Large intestine (tissue), 3 donors: ENCODE results near the gene KTI12. TPM values are rescaled to one million over a fixed set of nuclear protein-coding genes. Genes with fewer than 3 reads are reported as not detected.
"Not testable (repeated sequence)": the region's sequence is repeated elsewhere in the genome, so short reads cannot be mapped to it uniquely, and the experiment has no call there.

Experiments
- DNase-seq, 2 donors: peaks; one replicate each; pipeline versions ENCODE4 v3.0.0 to v3.0.0-alpha.2; 2013
- H3K27ac ChIP-seq: one replicate; pipeline ENCODE4 v1.5.1; 2013; ENCODE audit warnings: low read length
- H3K27me3 ChIP-seq: 2 replicates; pipeline ENCODE4 v1.6.1; 2013; ENCODE audit warnings: low read length; ENCODE audit not compliant: control insufficient read depth, insufficient read depth
- H3K36me3 ChIP-seq: 2 replicates; pipeline ENCODE4 v1.6.1; 2013; ENCODE audit warnings: low read length; ENCODE audit not compliant: control insufficient read depth, insufficient read depth
- H3K4me1 ChIP-seq: one replicate; pipeline ENCODE4 v1.6.1; 2013; ENCODE audit warnings: low read length; ENCODE audit not compliant: control insufficient read depth, insufficient read depth
- H3K4me3 ChIP-seq: one replicate; pipeline ENCODE4 v1.5.1; 2013; ENCODE audit warnings: low read length
- H3K9me3 ChIP-seq: one replicate; pipeline ENCODE4 v1.6.1; 2013; ENCODE audit warnings: mild to moderate bottlenecking, low read depth, low read length, moderate library complexity; ENCODE audit not compliant: control insufficient read depth
- WGBS: methylation state at CpG from one replicate; pipeline ENCODE4 v1.1.5; 2013; ENCODE audit warnings: low lambda C conversion rate; ENCODE audit not compliant: insufficient coverage; 5-methylcytosine and 5-hydroxymethylcytosine counted together
- polyA plus RNA-seq: library from polyadenylated mRNA; unstranded; fragments of 120-200 nt; gene quantifications from one replicate; pipeline ENCODE4 v1.2.1, GENCODE V29; 2013

Gene KTI12
- polyA plus RNA-seq, 1 donor, result 7.4 TPM

- Histone ChIP-seq H3K4me1 (no peaks in the 10 kb centered on the region), H3K27me3 (no peaks in the 10 kb centered on the region), H3K9me3 (no peaks in the 10 kb centered on the region), H3K4me3 (no peak overlapping the region), H3K36me3 (peaks cover 4% of the 10 kb centered on the region), H3K27ac (no peak overlapping the region)
- WGBS, result 80% methylated on average over 1 of the region's 2 CpGs
- no peak for DNase-seq
Observed at GRCh38 chr1:52045236-52045635, 11.6 kb upstream of the KTI12 start.

- Histone ChIP-seq H3K27ac (no peak overlapping the region), H3K4me1 (no peaks in the 10 kb centered on the region), H3K9me3 (no peaks in the 10 kb centered on the region), H3K4me3 (no peak overlapping the region), H3K36me3 (peaks cover 17% of the 10 kb centered on the region), H3K27me3 (no peaks in the 10 kb centered on the region)
- no CpG with 5 or more reads among the region's 4 CpGs for whole genome bisulfite sequencing
- no peak for DNase-seq
Observed at GRCh38 chr1:52041551-52042185, 8.1 kb upstream of the KTI12 start.

GRCh38 chr1:52037909-52038308 lies 4.3 kb upstream of the KTI12 start:
- no peak for DNase-seq
- Histone ChIP-seq H3K4me1 (no peaks in the 10 kb centered on the region), H3K9me3 (peaks cover 2% of the 10 kb centered on the region), H3K27me3 (no peaks in the 10 kb centered on the region), H3K36me3 (peaks cover 17% of the 10 kb centered on the region), H3K27ac (peak overlapping the region; percentile 20), H3K4me3 (no peak overlapping the region)
- WGBS, result no CpG with 5 or more reads among the region's 1 CpG

- peaks cover 2% of the 10 kb centered on the region for H3K9me3 ChIP-seq
- no peaks in the 10 kb centered on the region for H3K27me3 ChIP-seq
- DNase-seq, result peak; percentile 16 to 35
- WGBS, result no CpG with 5 or more reads among the region's 5 CpGs
- H3K4me3 ChIP-seq, result no peak overlapping the region
- H3K27ac ChIP-seq, result peak overlapping the region; percentile 20
- H3K4me1 ChIP-seq, result no peaks in the 10 kb centered on the region
- peaks cover 17% of the 10 kb centered on the region for H3K36me3 ChIP-seq
Observed at GRCh38 chr1:52037402-52037814, 3.8 kb upstream of the KTI12 start.

GRCh38 chr1:52034050-52034384 lies 407 bp upstream of the KTI12 start:
- Histone ChIP-seq H3K27ac (peak overlapping the region; percentile 91), H3K9me3 (peaks cover 2% of the 10 kb centered on the region), H3K4me1 (peaks cover 10% of the 10 kb centered on the region), H3K4me3 (peak overlapping the region; percentile 94), H3K36me3 (peaks cover 11% of the 10 kb centered on the region), H3K27me3 (no peaks in the 10 kb centered on the region)
- DNase-seq, result no peak
- 60% methylated on average over 1 of the region's 2 CpGs for WGBS

GRCh38 chr1:52032785-52033131 lies 852 bp downstream of the KTI12 start:
- no CpG with 5 or more reads among the region's 24 CpGs for WGBS
- Histone ChIP-seq H3K27ac (peak overlapping the region; percentile 91), H3K9me3 (peaks cover 2% of the 10 kb centered on the region), H3K27me3 (no peaks in the 10 kb centered on the region), H3K4me3 (peak overlapping the region; percentile 94), H3K4me1 (peaks cover 10% of the 10 kb centered on the region), H3K36me3 (peaks cover 8% of the 10 kb centered on the region)
- peak; percentile 20 to 58 for DNase-seq

GRCh38 chr1:52032124-52032784 lies 1.4 kb downstream of the KTI12 start:
- no peaks in the 10 kb centered on the region for H3K27me3 ChIP-seq
- peaks cover 4% of the 10 kb centered on the region for H3K36me3 ChIP-seq
- WGBS, result no CpG with 5 or more reads among the region's 5 CpGs
- DNase-seq, result no peak
- peak overlapping the region; percentile 94 for H3K4me3 ChIP-seq
- H3K9me3 ChIP-seq, result peaks cover 2% of the 10 kb centered on the region
- H3K4me1 ChIP-seq, result peaks cover 10% of the 10 kb centered on the region
- no peak overlapping the region for H3K27ac ChIP-seq

- peaks cover 10% of the 10 kb centered on the region for H3K4me1 ChIP-seq
- not testable (repeated sequence) for DNase-seq, H3K9me3 ChIP-seq, H3K4me3 ChIP-seq, H3K27me3 ChIP-seq, H3K27ac ChIP-seq
- H3K36me3 ChIP-seq, result peaks cover 22% of the 10 kb centered on the region
- whole genome bisulfite sequencing, result no CpG with 5 or more reads among the region's 5 CpGs
Observed at GRCh38 chr1:52028839-52029238, 4.8 kb downstream of the KTI12 start.

GRCh38 chr1:52028328-52028727 lies 5.3 kb downstream of the KTI12 start:
- DNase-seq, result no peak
- Histone ChIP-seq H3K4me1 (peaks cover 10% of the 10 kb centered on the region), H3K4me3 (no peak overlapping the region), H3K36me3 (peaks cover 26% of the 10 kb centered on the region), H3K27ac (no peak overlapping the region), H3K27me3 (no peaks in the 10 kb centered on the region), H3K9me3 (peaks cover under 1% of the 10 kb centered on the region)
- no CpG with 5 or more reads among the region's 1 CpG for WGBS

DNA sequence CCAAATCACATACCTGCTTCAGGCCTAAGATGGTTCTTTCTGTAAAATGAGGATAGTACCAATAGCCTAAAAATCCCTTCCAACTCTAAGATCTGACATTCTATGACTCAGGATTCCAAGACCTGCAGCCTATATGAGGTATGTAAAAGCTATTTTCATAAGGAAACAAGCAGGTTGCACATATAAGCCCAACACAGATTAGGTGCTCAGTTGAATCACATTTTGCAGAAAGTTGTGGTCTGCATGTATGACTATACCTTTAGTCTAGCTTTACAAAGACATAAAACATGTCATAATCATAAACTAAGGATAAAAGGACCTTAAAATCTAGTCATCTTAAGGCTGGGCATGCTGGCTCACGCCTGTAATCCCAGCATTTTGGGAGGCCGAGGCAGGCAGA lies 7.3 kb downstream of the KTI12 start:
- no peaks in the 10 kb centered on the region for H3K4me1 ChIP-seq
- no peaks in the 10 kb centered on the region for H3K27me3 ChIP-seq
- no CpG with 5 or more reads among the region's 2 CpGs for WGBS
- H3K9me3 ChIP-seq, result no peaks in the 10 kb centered on the region
- H3K4me3 ChIP-seq, result no peak overlapping the region
- H3K27ac ChIP-seq, result no peak overlapping the region
- peaks cover 42% of the 10 kb centered on the region for H3K36me3 ChIP-seq
- DNase-seq, result no peak

DNA sequence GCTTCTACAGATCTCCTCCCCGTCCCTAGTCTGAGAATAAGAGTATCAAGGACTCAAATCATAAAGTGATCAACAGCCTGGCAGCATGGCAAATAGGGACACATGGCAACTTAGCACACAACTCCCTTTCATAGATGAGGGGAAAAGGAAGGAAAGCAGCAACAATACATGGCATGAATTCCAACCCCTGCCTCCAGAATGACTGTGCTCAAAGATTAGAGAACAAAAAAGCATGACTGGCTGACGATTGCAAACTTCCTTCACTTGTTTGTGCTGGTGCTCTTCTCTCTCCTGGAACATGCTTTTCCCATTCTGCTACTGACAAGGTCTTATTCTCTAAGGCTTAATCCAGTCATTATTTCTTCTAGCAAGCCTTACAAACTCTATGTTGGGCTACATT lies 11.5 kb downstream of the KTI12 start:
- no CpG with 5 or more reads among the region's 2 CpGs for WGBS
- no peaks in the 10 kb centered on the region for H3K9me3 ChIP-seq
- H3K27me3 ChIP-seq, result no peaks in the 10 kb centered on the region
- peaks cover 51% of the 10 kb centered on the region for H3K36me3 ChIP-seq
- H3K4me1 ChIP-seq, result no peaks in the 10 kb centered on the region
- no peak overlapping the region for H3K4me3 ChIP-seq
- no peak for DNase-seq
- no peak overlapping the region for H3K27ac ChIP-seq
